WI38 (cell line): ENCODE data around the gene ST3GAL5.

ENCODE experiments used
- H3K4me3 ChIP-seq: 2 replicates; pipeline ENCODE4 v1.5.1; 2011; ENCODE audit warnings: low read depth, mild to moderate bottlenecking, control low read depth, low read length
- CTCF ChIP-seq: IDR thresholded peaks from 2 replicates; pipeline ENCODE4 v1.5.1; 2012; ENCODE audit warnings: low read depth, mild to moderate bottlenecking, control low read depth, low read length

Gene ST3GAL5

DNA sequence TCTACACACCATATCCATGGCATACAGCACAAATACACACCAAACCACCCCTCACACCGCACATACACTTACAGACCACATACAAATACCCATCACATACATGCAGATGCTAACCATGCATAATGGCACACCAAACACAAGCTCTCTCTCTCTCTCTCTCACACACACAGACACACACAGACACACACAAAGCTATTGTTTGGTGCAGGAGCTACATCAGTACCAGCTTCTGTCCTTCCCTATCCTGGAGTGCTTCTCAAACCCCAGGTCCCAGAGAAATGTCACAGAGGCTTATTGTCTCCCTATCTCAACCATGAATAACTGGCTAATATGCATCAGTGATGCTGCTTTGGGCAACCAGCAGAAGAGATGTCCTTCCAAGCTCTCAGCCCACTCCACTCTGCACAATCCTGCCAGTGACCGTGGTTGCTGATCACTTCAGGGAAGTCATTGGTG is 36.5 kb upstream of the ST3GAL5 start:
- no peak overlapping the region for H3K4me3 ChIP-seq
- no peak for TF ChIP-seq CTCF

- no peak overlapping the region for H3K4me3 ChIP-seq
- no peak for TF ChIP-seq CTCF
These were observed 35.7 kb upstream of the ST3GAL5 start for GRCh38 chr2:85924522-85924921.

DNA sequence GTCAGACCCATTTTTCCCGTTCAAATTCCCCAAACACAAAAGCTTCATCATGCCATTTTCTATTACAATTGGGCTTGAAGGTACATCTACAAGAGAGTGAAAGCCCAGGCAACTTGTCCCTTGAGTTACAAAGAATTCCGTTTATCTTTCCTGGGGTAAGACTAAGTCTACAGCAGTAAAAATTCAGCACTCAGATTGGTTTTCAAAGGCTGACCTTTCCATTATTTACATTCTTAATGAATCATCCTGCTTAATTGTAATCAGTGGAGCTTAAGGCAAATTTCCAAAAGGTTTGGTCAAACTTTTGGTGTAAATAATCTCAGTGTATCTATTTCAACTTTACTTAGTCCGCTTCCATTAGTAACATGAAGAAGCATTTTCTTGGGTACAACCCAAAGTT is 33.4 kb upstream of the ST3GAL5 start:
- TF ChIP-seq CTCF, result no peak
- peak overlapping the region; percentile 11; the same call in 1 of the 2 replicates for H3K4me3 ChIP-seq

DNA sequence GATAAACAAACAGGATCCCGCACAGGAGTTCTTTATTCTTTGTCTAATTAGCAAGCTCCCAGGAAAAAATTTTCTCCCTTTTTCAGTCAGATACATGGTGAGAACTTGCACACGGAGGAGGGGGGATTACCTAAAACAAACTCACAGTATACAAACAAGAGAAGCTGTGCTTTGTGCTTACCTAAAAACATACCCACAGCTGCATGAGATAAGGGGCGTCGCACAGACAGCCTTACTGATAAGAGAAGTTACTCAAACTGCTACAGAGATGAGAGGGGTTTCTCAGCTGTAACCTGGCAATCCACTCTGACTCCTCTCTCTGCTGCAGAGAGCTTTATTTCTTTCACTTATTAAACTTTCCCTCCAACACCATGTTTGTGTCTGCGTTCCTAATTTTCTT is 32.9 kb upstream of the ST3GAL5 start:
- H3K4me3 ChIP-seq, result peak overlapping the region; percentile 11; the same call in 1 of the 2 replicates
- TF ChIP-seq CTCF, result no peak

- H3K4me3 ChIP-seq, result no peak overlapping the region
- TF ChIP-seq CTCF, result no peak
These were observed 32.2 kb upstream of the ST3GAL5 start for GRCh38 chr2:85920810-85921545.

DNA sequence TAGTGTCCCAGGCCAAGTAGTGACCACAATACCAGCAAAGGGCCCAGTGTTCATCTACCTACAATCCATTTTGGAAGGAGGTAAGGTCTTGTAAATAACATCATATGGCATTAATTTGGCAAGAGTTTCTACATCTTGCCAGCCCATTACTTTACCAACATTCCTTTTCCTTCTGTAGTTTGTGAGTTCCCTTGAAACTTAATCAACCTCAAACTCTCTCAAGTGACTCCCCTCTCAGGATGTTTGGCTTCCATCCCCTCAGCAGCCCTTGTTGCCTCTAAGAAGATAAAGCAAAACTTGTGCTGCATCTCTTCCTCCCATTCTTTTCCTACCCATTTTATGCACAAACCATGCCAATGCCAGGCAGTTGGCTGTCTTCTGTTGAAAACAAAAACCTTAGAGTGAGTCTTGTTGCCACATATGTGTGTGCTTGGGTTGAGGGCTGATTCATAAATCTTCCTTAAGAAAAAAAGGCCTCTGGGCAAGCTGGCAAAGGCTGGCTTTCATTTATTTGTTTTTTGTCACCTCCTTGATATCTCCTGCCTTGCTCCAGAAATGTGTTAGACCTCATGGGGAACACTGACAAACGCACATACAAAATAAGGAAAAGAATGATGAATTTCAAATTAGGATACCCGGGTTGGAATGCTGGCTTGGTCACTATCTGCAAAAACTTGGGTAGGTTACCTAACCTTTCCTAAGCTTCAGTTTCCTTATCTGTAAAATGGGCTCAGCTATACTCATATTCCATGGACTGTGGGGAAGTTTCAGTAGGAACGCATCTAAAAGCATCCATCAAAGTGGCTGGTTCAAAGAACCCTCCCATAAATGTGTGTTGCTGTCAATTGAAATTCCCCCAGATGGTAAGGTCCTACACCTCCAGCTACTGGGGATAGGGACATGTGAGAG is 29.4 kb upstream of the ST3GAL5 start:
- TF ChIP-seq CTCF, result no peak
- H3K4me3 ChIP-seq, result no peak overlapping the region
